Aorta (tissue), 5 donors: Measurements from ENCODE around the gene SLC7A9. TPM values are rescaled to one million over a fixed set of nuclear protein-coding genes. Genes with fewer than 3 reads are reported as not detected.

Experiments
- ATAC-seq: fragments of 200-7000 bp; cut with Tn5 transposase; one replicate; pipeline ENCODE4 v1.9.1; 2022; ENCODE audit warnings: moderate library complexity; ENCODE audit not compliant: low FRiP score
- DNase-seq, 2 donors: peaks; one replicate each; pipeline ENCODE4 v3.0.0-alpha.2; 2020
- H3K27ac ChIP-seq, 2 donors: one replicate each; pipeline ENCODE4 v1.5.1; 2013; ENCODE audit warnings: low read length in 2 of 2, mild to moderate bottlenecking in 2 of 2, moderate library complexity in 2 of 2, control low read depth in 1 of 2, inconsistent platforms in 1 of 2, low read depth in 1 of 2
- H3K27me3 ChIP-seq, 2 donors: one replicate each; pipeline ENCODE4 v1.6.1; 2013; ENCODE audit warnings: control low read depth in 1 of 2, low read length in 1 of 2, mild to moderate bottlenecking in 1 of 2, moderate library complexity in 1 of 2; ENCODE audit not compliant: insufficient read depth in 2 of 2, control insufficient read depth in 1 of 2
- H3K36me3 ChIP-seq, 2 donors: one replicate each; pipeline ENCODE4 v1.6.1; 2013; ENCODE audit warnings: control low read depth in 1 of 2, low read length in 1 of 2, mild to moderate bottlenecking in 1 of 2; ENCODE audit not compliant: insufficient read depth in 2 of 2, control insufficient read depth in 1 of 2
- H3K4me1 ChIP-seq, 2 donors: one replicate each; pipeline ENCODE4 v1.6.1; 2013; ENCODE audit warnings: low read length in 2 of 2, control low read depth in 1 of 2, mild to moderate bottlenecking in 1 of 2, moderate library complexity in 1 of 2; ENCODE audit not compliant: insufficient read depth in 2 of 2, control insufficient read depth in 1 of 2
- H3K4me3 ChIP-seq, 2 donors: one replicate each; pipeline ENCODE4 v1.5.1; 2013; ENCODE audit warnings: low read length in 2 of 2, control low read depth in 1 of 2, mild to moderate bottlenecking in 1 of 2
- H3K9me3 ChIP-seq: one replicate; pipeline ENCODE4 v1.6.1; 2013; ENCODE audit warnings: mild to moderate bottlenecking, low read length; ENCODE audit not compliant: control insufficient read depth
- WGBS, 2 donors: extraction: QIAGEN DNeasy Blood & Tissue Kit; methylation state at CpG; one replicate each; pipeline ENCODE4 v1.1.7; 2013; 5-methylcytosine and 5-hydroxymethylcytosine counted together
- intact Hi-C, 2 donors: fragments of 100-400 bp; cut with DNase I; formaldehyde crosslinking; loops; one replicate each; pipeline versions ENCODE4 v1.14.2 to v1.15.0; 2022
- polyA plus RNA-seq, 2 donors: library from polyadenylated mRNA; stranded (reverse); fragments of 200-250 nt; gene quantifications; one replicate each; pipeline ENCODE4 v1.2.3, GENCODE V29; 2013
- total RNA-seq, 2 donors: library from RNA; stranded (reverse); fragmentation: NEBNext Ultra II Directional; extraction: Animal tissue kit (Norgen Biotek cat#: 25700); gene quantifications; one replicate each; pipeline ENCODE4 v1.2.1, GENCODE V29; 2021
- donor health status: healthy with polysubstance abuse.
- donor health status: Bipolar disorder and iron deficiency.
- donor health status: DM: no; HTN: no; CAD: no.
- donor health status: DM: no; HTN: no; CAD: no.
- donor health status: DM: yes; HTN: yes; CAD: no.

SLC7A9 gene
- total and polyA plus RNA-seq, 4 donors: 0.26 to 8.9 (median 1.1) TPM

- intact Hi-C loops: no loop called here
- no peaks in the 10 kb centered on the region for H3K9me3 ChIP-seq
- H3K36me3 ChIP-seq: no peaks in the 10 kb centered on the region
- whole genome bisulfite sequencing, 2 donors: 89 to 91% methylated on average over 13 of the region's 13 CpGs
- H3K4me3 ChIP-seq: no peak overlapping the region
- DNase-seq: no peak
- H3K4me1 ChIP-seq: no peaks in the 10 kb centered on the region
- no peak for ATAC-seq
- no peaks in the 10 kb centered on the region for H3K27me3 ChIP-seq
- no peak overlapping the region for H3K27ac ChIP-seq
Observed at GRCh38 chr19:32863841-32864240, 5.7 kb downstream of the SLC7A9 start.

GRCh38 chr19:32863301-32863700 is 6.3 kb downstream of the SLC7A9 start:
- WGBS, 2 donors: 93 to 97% methylated on average over 8 of the region's 8 CpGs
- intact Hi-C loops: no loop called here
- no peak for ATAC-seq
- Histone ChIP-seq H3K4me1 (no peaks in the 10 kb centered on the region), H3K27ac (no peak overlapping the region), H3K4me3 (no peak overlapping the region), H3K36me3 (no peaks in the 10 kb centered on the region), H3K27me3 (no peaks in the 10 kb centered on the region), H3K9me3 (no peaks in the 10 kb centered on the region)
- no peak for DNase-seq

- DNase-seq: no peak
- no peaks in the 10 kb centered on the region for H3K9me3 ChIP-seq
- no peaks in the 10 kb centered on the region for H3K4me1 ChIP-seq
- H3K27me3 ChIP-seq: no peaks in the 10 kb centered on the region
- no peak for ATAC-seq
- intact Hi-C loops: no loop called here
- no peak overlapping the region for H3K4me3 ChIP-seq
- WGBS, 2 donors: 93 to 94% methylated on average over 14 of the region's 14 CpGs
- no peak overlapping the region for H3K27ac ChIP-seq
- H3K36me3 ChIP-seq: no peaks in the 10 kb centered on the region
Observed at GRCh38 chr19:32862741-32863140, 6.8 kb downstream of the SLC7A9 start.

GRCh38 chr19:32862173-32862572 is 7.4 kb downstream of the SLC7A9 start:
- H3K4me1 ChIP-seq: no peaks in the 10 kb centered on the region
- no peak overlapping the region for H3K27ac ChIP-seq
- no peaks in the 10 kb centered on the region for H3K27me3 ChIP-seq
- DNase-seq: no peak
- no peaks in the 10 kb centered on the region for H3K9me3 ChIP-seq
- H3K36me3 ChIP-seq: no peaks in the 10 kb centered on the region
- H3K4me3 ChIP-seq: no peak overlapping the region
- 93% methylated on average over 19 of the region's 19 CpGs for WGBS, 2 donors
- no peak for ATAC-seq
- intact Hi-C loops: no loop called here

GRCh38 chr19:32861596-32861995 is 8.0 kb downstream of the SLC7A9 start:
- ATAC-seq (no peak), DNase-seq (no peak)
- no peak overlapping the region for H3K27ac ChIP-seq
- no peaks in the 10 kb centered on the region for H3K9me3 ChIP-seq
- no peak overlapping the region for H3K4me3 ChIP-seq
- no peaks in the 10 kb centered on the region for H3K27me3 ChIP-seq
- 92 to 94% methylated on average over 3 of the region's 3 CpGs for WGBS, 2 donors
- no peaks in the 10 kb centered on the region for H3K36me3 ChIP-seq
- no peaks in the 10 kb centered on the region for H3K4me1 ChIP-seq
- intact Hi-C loops: no loop called here

GRCh38 chr19:32859591-32859990 is 10.0 kb downstream of the SLC7A9 start:
- Histone ChIP-seq H3K36me3 (no peaks in the 10 kb centered on the region), H3K27ac (no peak overlapping the region), H3K9me3 (no peaks in the 10 kb centered on the region), H3K27me3 (no peaks in the 10 kb centered on the region), H3K4me3 (no peak overlapping the region), H3K4me1 (no peaks in the 10 kb centered on the region)
- DNase-seq: peak in 1 of 2 donors; percentile 55
- WGBS, 2 donors: 93 to 94% methylated on average over 19 of the region's 19 CpGs
- intact Hi-C loops: no loop called here
- ATAC-seq: peak; percentile 36

GRCh38 chr19:32858559-32858958 is 11.0 kb downstream of the SLC7A9 start:
- no peaks in the 10 kb centered on the region for H3K36me3 ChIP-seq
- no peak for ATAC-seq
- H3K4me1 ChIP-seq: no peaks in the 10 kb centered on the region
- no peak for DNase-seq
- no peak overlapping the region for H3K4me3 ChIP-seq
- intact Hi-C loops: no loop called here
- no peaks in the 10 kb centered on the region for H3K27me3 ChIP-seq
- no peaks in the 10 kb centered on the region for H3K9me3 ChIP-seq
- no peak overlapping the region for H3K27ac ChIP-seq
- 93 to 95% methylated on average over 10 of the region's 10 CpGs for WGBS, 2 donors

GRCh38 chr19:32858155-32858554 is 11.4 kb downstream of the SLC7A9 start:
- 83 to 87% methylated on average over 13 of the region's 13 CpGs for WGBS, 2 donors

GRCh38 chr19:32857584-32857983 is 12.0 kb downstream of the SLC7A9 start:
- ATAC-seq (no peak), DNase-seq (no peak)
- Histone ChIP-seq H3K36me3 (no peaks in the 10 kb centered on the region), H3K4me1 (no peaks in the 10 kb centered on the region), H3K27ac (no peak overlapping the region), H3K4me3 (no peak overlapping the region), H3K9me3 (no peaks in the 10 kb centered on the region), H3K27me3 (no peaks in the 10 kb centered on the region)
- intact Hi-C loops: no loop called here
- 89 to 91% methylated on average over 5 of the region's 5 CpGs for WGBS, 2 donors

More at GRCh38 chr19:32858155-32858554, 11.4 kb downstream of the SLC7A9 start:
- H3K9me3 ChIP-seq: no peaks in the 10 kb centered on the region
- no peaks in the 10 kb centered on the region for H3K27me3 ChIP-seq
- ATAC-seq: no peak
- no peaks in the 10 kb centered on the region for H3K4me1 ChIP-seq
- no peak overlapping the region for H3K27ac ChIP-seq
- no peaks in the 10 kb centered on the region for H3K36me3 ChIP-seq
- H3K4me3 ChIP-seq: no peak overlapping the region
- intact Hi-C loops: no loop called here
- peak in 1 of 2 donors; percentile 61 for DNase-seq
